Neural crest cell (in vitro differentiated cells): Measurements from ENCODE around the gene CTRL. TPM values are rescaled to one million over a fixed set of nuclear protein-coding genes. Genes with fewer than 3 reads are reported as not detected.

ENCODE experiments used
- DNase-seq: peaks from one replicate; pipeline ENCODE4 v3.0.0; 2021; ENCODE audit warnings: low read depth, mixed read lengths, low spot score
- H3K27ac Mint-ChIP-seq: one replicate; pipeline ENCODE4 v1.8.0; 2021; ENCODE audit warnings: mild to moderate bottlenecking, mixed read lengths; ENCODE audit not compliant: unreplicated experiment
- H3K27me3 Mint-ChIP-seq: 2 replicates; pipeline ENCODE4 v1.8.0; 2021; ENCODE audit warnings: low read depth, mild to moderate bottlenecking, mixed read lengths
- H3K36me3 Mint-ChIP-seq: 2 replicates; pipeline ENCODE4 v1.8.0; 2021; ENCODE audit warnings: low read depth, mild to moderate bottlenecking, mixed read lengths
- H3K4me1 Mint-ChIP-seq: 2 replicates; pipeline ENCODE4 v1.8.0; 2021; ENCODE audit warnings: mixed read lengths
- H3K4me3 Mint-ChIP-seq: one replicate; pipeline ENCODE4 v1.8.0; 2021; ENCODE audit warnings: mild to moderate bottlenecking, mixed read lengths
- H3K9me3 Mint-ChIP-seq: 2 replicates; pipeline ENCODE4 v1.8.0; 2021; ENCODE audit warnings: mixed read lengths
- total RNA-seq: library from RNA; stranded (reverse); gene quantifications from 2 replicates; pipeline ENCODE4 v1.2.1, GENCODE V29; 2021
- TF ChIP-seq, protein P1 (sequence below): fragments of 200-600 bp; sonication (generic); conservative IDR thresholded peaks from 2 replicates; pipeline ENCODE4 v1.5.0; 2021; ENCODE audit warnings: antibody characterized with exemption, mild to moderate bottlenecking

CTRL gene
- total RNA-seq, 1 donor from 2014 or later: 3.0 TPM

GRCh38 chr16:67967958-67968399, 36.3 kb upstream of the CTRL start:
- H3K27me3 Mint-ChIP-seq: no peaks in the 10 kb centered on the region
- no peaks in the 10 kb centered on the region for H3K9me3 Mint-ChIP-seq
- H3K36me3 Mint-ChIP-seq: no peaks in the 10 kb centered on the region
- H3K27ac Mint-ChIP-seq: peak overlapping the region; percentile 94
- DNase-seq: no peak
- peaks cover 38% of the 10 kb centered on the region for H3K4me1 Mint-ChIP-seq
- H3K4me3 Mint-ChIP-seq: peak overlapping the region; percentile 97
- TF ChIP-seq, protein P1, sequence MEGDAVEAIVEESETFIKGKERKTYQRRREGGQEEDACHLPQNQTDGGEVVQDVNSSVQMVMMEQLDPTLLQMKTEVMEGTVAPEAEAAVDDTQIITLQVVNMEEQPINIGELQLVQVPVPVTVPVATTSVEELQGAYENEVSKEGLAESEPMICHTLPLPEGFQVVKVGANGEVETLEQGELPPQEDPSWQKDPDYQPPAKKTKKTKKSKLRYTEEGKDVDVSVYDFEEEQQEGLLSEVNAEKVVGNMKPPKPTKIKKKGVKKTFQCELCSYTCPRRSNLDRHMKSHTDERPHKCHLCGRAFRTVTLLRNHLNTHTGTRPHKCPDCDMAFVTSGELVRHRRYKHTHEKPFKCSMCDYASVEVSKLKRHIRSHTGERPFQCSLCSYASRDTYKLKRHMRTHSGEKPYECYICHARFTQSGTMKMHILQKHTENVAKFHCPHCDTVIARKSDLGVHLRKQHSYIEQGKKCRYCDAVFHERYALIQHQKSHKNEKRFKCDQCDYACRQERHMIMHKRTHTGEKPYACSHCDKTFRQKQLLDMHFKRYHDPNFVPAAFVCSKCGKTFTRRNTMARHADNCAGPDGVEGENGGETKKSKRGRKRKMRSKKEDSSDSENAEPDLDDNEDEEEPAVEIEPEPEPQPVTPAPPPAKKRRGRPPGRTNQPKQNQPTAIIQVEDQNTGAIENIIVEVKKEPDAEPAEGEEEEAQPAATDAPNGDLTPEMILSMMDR: no peak

- no peaks in the 10 kb centered on the region for H3K36me3 Mint-ChIP-seq
Measured at GRCh38 chr16:67967183-67967957, 35.7 kb upstream of the CTRL start.

DNA sequence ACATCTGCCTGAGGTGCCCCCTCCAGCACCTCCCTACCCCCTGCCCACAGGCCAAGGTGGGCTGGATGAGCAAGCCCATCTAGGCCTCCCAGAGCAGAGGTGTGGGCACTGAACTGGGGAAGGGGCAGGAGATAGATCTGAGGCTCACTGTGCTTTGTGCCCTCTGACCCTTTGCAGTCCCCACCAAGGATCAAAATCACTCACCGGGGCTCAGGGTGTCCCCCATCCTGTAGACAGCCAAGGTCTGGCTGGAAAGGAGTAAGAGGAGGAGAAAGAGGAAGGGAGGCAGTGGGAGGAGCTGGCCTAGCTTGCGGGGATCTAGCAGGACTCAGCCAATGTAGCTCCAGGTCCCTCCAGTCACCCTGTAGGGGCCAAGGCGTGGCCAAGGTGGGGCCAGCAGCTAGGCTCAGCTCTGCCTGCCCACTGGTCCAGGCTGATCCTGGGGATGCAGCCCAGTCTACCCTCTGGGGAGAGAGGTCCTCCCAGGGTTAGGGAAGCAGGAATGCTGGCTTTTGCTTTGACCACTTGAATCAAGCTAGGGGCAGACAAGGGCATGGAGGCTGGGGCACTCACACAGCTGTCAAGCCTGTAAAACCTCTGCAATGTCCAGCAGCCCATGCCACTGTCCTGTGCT, 35.0 kb upstream of the CTRL start:
- Mint-ChIP-seq H3K27ac (peak overlapping the region; percentile 94), H3K9me3 (no peaks in the 10 kb centered on the region), H3K4me3 (peak overlapping the region; percentile 97), H3K27me3 (no peaks in the 10 kb centered on the region), H3K4me1 (peaks cover 38% of the 10 kb centered on the region), H3K36me3 (no peaks in the 10 kb centered on the region)
- DNase-seq: no peak
- TF ChIP-seq, protein P1: no peak

More at GRCh38 chr16:67967183-67967957, 35.7 kb upstream of the CTRL start:
- no peaks in the 10 kb centered on the region for H3K9me3 Mint-ChIP-seq
- H3K27me3 Mint-ChIP-seq: no peaks in the 10 kb centered on the region
- H3K4me3 Mint-ChIP-seq: peak overlapping the region; percentile 97
- H3K4me1 Mint-ChIP-seq: peaks cover 38% of the 10 kb centered on the region
- TF ChIP-seq, protein P1: no peak
- H3K27ac Mint-ChIP-seq: peak overlapping the region; percentile 94
- DNase-seq: no peak

DNA sequence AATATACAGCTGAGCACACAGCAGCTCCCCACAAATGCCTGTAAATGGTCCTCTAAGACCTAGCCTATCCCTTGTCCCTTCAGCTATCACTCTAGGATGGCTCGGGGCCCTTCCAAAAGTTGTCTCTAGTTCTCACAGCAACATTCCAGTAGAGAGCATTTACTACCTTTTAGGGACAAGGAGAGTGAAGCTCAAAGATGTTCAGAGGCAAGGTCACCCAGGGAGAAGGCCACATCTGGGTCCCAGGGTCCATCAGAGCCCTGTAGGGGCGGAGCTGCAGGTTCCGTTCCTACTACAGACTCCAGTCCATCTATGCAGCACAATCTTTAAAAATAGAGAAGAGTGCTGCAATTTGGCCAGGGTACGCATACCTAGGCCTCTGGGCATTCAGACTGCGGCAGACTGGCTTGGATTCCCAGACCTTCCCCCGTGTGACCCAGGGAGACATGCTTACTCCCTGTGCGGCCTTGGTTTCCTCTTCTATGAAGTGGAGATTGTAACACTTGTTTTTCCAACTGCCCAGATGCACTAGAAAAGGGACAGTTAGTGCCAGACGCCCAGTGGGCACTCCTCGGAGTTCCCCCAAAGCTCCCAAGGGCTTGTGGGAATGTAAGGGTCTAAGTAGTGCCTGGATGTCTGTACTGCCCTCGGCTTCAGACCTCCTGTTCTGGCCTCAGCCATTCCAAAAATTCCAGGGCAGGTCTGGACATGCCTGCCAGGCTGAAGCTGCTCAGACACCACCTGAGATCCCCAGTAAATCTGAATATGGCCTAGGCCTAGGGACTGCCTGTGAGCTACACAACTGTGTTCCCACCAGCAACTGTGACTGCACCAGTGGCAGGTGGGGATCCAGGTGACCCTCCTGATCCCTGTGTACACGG, 34.2 kb upstream of the CTRL start:
- TF ChIP-seq, protein P1: no peak
- peak overlapping the region; percentile 24 for H3K27ac Mint-ChIP-seq
- no peak for DNase-seq
- H3K4me3 Mint-ChIP-seq: peak overlapping the region; percentile 97
- H3K9me3 Mint-ChIP-seq: no peaks in the 10 kb centered on the region
- peaks cover 38% of the 10 kb centered on the region for H3K4me1 Mint-ChIP-seq
- H3K36me3 Mint-ChIP-seq: no peaks in the 10 kb centered on the region
- no peaks in the 10 kb centered on the region for H3K27me3 Mint-ChIP-seq

- TF ChIP-seq, protein P1: no peak
- Mint-ChIP-seq H3K4me3 (peak overlapping the region; percentile 19), H3K27ac (no peak overlapping the region), H3K36me3 (no peaks in the 10 kb centered on the region), H3K27me3 (no peaks in the 10 kb centered on the region), H3K9me3 (no peaks in the 10 kb centered on the region), H3K4me1 (peaks cover 40% of the 10 kb centered on the region)
- no peak for DNase-seq
Measured at GRCh38 chr16:67964477-67965131, 32.9 kb upstream of the CTRL start.
